Measurements from ENCODE around the gene LACTBL1. TPM values are rescaled to one million over a fixed set of nuclear protein-coding genes. Genes with fewer than 3 reads are reported as not detected.

The LACTBL1 gene
- total and polyA plus RNA-seq, 2 experiments from 2014 or later = not detected

DNA sequence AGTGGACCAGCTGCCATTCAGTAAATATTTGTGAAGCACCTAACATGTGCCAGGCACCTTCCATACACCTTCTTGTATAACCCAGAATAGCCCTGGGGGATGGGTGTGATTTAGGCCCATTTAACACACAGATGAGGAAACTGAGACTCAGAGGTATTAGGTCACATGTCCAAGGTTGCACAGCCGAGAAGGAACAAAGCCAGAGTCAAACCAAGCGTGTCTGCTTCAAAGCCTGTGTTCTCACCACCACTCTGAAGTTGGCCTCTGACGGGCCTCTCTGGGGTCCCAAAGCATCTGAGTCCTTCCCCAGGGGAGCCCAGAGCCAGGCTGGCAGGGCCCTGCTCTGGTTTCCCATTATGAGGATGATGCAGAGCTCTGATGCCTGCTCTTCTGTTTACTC, 65.1 kb downstream of the LACTBL1 start:
- H3K79me2 ChIP-seq (replicated peaks; ENCODE audit: insufficient read depth) = no peaks in the 10 kb centered on the region
- Mint-ChIP-seq H3K4me3 (no peak overlapping the region), H3K4me1 (no peaks in the 10 kb centered on the region), H3K36me3 (ENCODE audit: low read depth) (no peaks in the 10 kb centered on the region), H3K27ac (no peak overlapping the region), H3K27me3 (ENCODE audit: insufficient read depth, low read depth, poor library complexity) (no peaks in the 10 kb centered on the region), H3K9me3 (no peaks in the 10 kb centered on the region)
- H3F3A ChIP-seq (replicated peaks; ENCODE audit: low read depth) = no peaks in the 10 kb centered on the region
- no peaks in the 10 kb centered on the region for H3K4me1 ChIP-seq (ENCODE audit: insufficient read depth)
- no peak overlapping the region for H3K4me3 ChIP-seq
- no peak overlapping the region for H3K4me2 ChIP-seq
- H2AFZ ChIP-seq = no peak overlapping the region
- TF ChIP-seq ZNF331 (CRISPR knock-in tag; IDR thresholded peaks at IDR 0.05; ENCODE audit: low read depth) = no peak
- no peak for TF ChIP-seq JUNB (IDR thresholded peaks at IDR 0.05; ENCODE audit: unreplicated experiment)
- TF ChIP-seq REST (IDR thresholded peaks at IDR 0.05; ENCODE audit: unreplicated experiment) = no peak
- TF ChIP-seq, protein P1, sequence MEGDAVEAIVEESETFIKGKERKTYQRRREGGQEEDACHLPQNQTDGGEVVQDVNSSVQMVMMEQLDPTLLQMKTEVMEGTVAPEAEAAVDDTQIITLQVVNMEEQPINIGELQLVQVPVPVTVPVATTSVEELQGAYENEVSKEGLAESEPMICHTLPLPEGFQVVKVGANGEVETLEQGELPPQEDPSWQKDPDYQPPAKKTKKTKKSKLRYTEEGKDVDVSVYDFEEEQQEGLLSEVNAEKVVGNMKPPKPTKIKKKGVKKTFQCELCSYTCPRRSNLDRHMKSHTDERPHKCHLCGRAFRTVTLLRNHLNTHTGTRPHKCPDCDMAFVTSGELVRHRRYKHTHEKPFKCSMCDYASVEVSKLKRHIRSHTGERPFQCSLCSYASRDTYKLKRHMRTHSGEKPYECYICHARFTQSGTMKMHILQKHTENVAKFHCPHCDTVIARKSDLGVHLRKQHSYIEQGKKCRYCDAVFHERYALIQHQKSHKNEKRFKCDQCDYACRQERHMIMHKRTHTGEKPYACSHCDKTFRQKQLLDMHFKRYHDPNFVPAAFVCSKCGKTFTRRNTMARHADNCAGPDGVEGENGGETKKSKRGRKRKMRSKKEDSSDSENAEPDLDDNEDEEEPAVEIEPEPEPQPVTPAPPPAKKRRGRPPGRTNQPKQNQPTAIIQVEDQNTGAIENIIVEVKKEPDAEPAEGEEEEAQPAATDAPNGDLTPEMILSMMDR (conservative IDR thresholded peaks at IDR 0.05; ENCODE audit: low read depth in 2 of 2) = no peak
- no peak for TF ChIP-seq NANOG (IDR thresholded peaks at IDR 0.05; ENCODE audit: borderline replicate concordance)
- TF ChIP-seq, protein P2, sequence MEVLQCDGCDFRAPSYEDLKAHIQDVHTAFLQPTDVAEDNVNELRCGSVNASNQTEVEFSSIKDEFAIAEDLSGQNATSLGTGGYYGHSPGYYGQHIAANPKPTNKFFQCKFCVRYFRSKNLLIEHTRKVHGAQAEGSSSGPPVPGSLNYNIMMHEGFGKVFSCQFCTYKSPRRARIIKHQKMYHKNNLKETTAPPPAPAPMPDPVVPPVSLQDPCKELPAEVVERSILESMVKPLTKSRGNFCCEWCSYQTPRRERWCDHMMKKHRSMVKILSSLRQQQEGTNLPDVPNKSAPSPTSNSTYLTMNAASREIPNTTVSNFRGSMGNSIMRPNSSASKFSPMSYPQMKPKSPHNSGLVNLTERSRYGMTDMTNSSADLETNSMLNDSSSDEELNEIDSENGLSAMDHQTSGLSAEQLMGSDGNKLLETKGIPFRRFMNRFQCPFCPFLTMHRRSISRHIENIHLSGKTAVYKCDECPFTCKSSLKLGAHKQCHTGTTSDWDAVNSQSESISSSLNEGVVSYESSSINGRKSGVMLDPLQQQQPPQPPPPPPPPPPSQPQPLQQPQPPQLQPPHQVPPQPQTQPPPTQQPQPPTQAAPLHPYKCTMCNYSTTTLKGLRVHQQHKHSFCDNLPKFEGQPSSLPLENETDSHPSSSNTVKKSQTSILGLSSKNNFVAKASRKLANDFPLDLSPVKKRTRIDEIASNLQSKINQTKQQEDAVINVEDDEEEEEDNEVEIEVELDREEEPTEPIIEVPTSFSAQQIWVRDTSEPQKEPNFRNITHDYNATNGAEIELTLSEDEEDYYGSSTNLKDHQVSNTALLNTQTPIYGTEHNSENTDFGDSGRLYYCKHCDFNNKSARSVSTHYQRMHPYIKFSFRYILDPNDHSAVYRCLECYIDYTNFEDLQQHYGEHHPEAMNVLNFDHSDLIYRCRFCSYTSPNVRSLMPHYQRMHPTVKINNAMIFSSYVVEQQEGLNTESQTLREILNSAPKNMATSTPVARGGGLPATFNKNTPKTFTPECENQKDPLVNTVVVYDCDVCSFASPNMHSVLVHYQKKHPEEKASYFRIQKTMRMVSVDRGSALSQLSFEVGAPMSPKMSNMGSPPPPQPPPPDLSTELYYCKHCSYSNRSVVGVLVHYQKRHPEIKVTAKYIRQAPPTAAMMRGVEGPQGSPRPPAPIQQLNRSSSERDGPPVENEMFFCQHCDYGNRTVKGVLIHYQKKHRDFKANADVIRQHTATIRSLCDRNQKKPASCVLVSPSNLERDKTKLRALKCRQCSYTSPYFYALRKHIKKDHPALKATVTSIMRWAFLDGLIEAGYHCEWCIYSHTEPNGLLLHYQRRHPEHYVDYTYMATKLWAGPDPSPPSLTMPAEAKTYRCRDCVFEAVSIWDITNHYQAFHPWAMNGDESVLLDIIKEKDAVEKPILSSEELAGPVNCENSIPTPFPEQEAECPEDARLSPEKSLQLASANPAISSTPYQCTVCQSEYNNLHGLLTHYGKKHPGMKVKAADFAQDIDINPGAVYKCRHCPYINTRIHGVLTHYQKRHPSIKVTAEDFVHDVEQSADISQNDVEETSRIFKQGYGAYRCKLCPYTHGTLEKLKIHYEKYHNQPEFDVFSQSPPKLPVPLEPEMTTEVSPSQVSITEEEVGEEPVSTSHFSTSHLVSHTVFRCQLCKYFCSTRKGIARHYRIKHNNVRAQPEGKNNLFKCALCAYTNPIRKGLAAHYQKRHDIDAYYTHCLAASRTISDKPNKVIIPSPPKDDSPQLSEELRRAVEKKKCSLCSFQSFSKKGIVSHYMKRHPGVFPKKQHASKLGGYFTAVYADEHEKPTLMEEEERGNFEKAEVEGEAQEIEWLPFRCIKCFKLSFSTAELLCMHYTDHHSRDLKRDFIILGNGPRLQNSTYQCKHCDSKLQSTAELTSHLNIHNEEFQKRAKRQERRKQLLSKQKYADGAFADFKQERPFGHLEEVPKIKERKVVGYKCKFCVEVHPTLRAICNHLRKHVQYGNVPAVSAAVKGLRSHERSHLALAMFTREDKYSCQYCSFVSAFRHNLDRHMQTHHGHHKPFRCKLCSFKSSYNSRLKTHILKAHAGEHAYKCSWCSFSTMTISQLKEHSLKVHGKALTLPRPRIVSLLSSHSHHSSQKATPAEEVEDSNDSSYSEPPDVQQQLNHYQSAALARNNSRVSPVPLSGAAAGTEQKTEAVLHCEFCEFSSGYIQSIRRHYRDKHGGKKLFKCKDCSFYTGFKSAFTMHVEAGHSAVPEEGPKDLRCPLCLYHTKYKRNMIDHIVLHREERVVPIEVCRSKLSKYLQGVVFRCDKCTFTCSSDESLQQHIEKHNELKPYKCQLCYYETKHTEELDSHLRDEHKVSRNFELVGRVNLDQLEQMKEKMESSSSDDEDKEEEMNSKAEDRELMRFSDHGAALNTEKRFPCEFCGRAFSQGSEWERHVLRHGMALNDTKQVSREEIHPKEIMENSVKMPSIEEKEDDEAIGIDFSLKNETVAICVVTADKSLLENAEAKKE (CRISPR knock-in tag; IDR thresholded peaks at IDR 0.05) = no peak
- no peak for TF ChIP-seq EZH2 (IDR thresholded peaks at IDR 0.05; ENCODE audit: low read depth, unreplicated experiment)
- no peak for TF ChIP-seq POLR2AphosphoS5 (IDR thresholded peaks at IDR 0.05; ENCODE audit: low read depth)
- TF ChIP-seq, protein P3, sequence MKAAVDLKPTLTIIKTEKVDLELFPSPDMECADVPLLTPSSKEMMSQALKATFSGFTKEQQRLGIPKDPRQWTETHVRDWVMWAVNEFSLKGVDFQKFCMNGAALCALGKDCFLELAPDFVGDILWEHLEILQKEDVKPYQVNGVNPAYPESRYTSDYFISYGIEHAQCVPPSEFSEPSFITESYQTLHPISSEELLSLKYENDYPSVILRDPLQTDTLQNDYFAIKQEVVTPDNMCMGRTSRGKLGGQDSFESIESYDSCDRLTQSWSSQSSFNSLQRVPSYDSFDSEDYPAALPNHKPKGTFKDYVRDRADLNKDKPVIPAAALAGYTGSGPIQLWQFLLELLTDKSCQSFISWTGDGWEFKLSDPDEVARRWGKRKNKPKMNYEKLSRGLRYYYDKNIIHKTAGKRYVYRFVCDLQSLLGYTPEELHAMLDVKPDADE (IDR thresholded peaks at IDR 0.05) = no peak
- no peak for TF ChIP-seq STAT1 (IDR thresholded peaks at IDR 0.05; ENCODE audit: unreplicated experiment)
- no peak for TF ChIP-seq ZNF114 (CRISPR knock-in tag; IDR thresholded peaks at IDR 0.05)
- TF ChIP-seq EZH2phosphoT487 (IDR thresholded peaks at IDR 0.05; ENCODE audit: unreplicated experiment) = no peak
- no peak for TF ChIP-seq CREB1 (CRISPR knock-in tag; IDR thresholded peaks at IDR 0.05; ENCODE audit: low read depth)
- no peak overlapping the region for H3K27ac ChIP-seq (ENCODE audit: low read depth)
- H4K20me1 ChIP-seq (replicated peaks; ENCODE audit: insufficient read depth) = no peaks in the 10 kb centered on the region; the same call in 1 of the 2 replicates
- no peaks in the 10 kb centered on the region for H3K27me3 ChIP-seq (ENCODE audit: insufficient read depth)
- ATAC-seq (no peak), DNase-seq (ENCODE audit: low spot score) (no peak)
- H3K9me2 ChIP-seq (ENCODE audit: insufficient read depth) = no peaks in the 10 kb centered on the region
- no peaks in the 10 kb centered on the region; the same call in 1 of the 2 replicates for H3K36me3 ChIP-seq (ENCODE audit: insufficient read depth)
